Midbrain (tissue), 1 donor: Measurements from ENCODE around the gene ST8SIA1.

Experiments
- DNase-seq: peaks from one replicate; lab custom pipeline; 2025; lab: John Stamatoyannopoulos, UW

Gene ST8SIA1

GRCh38 chr12:22283508-22283907 is 51.0 kb downstream of the ST8SIA1 start:
- no peak for DNase-seq

GRCh38 chr12:22283006-22283506 is 51.5 kb downstream of the ST8SIA1 start:
- no peak for DNase-seq

GRCh38 chr12:22282283-22282682 is 52.2 kb downstream of the ST8SIA1 start:
- DNase-seq: no peak

- DNase-seq: no peak
These were observed 57.6 kb downstream of the ST8SIA1 start for GRCh38 chr12:22276867-22277266.

GRCh38 chr12:22276313-22276712 is 58.2 kb downstream of the ST8SIA1 start:
- no peak for DNase-seq

GRCh38 chr12:22275843-22276242 is 58.7 kb downstream of the ST8SIA1 start:
- DNase-seq: no peak

- no peak for DNase-seq
These were observed 62.0 kb downstream of the ST8SIA1 start for GRCh38 chr12:22272335-22273151.

GRCh38 chr12:22271023-22271422 is 63.5 kb downstream of the ST8SIA1 start:
- DNase-seq: no peak

GRCh38 chr12:22268973-22269372 is 65.5 kb downstream of the ST8SIA1 start:
- no peak for DNase-seq

GRCh38 chr12:22268406-22268805 is 66.1 kb downstream of the ST8SIA1 start:
- DNase-seq: no peak

GRCh38 chr12:22266101-22266500 is 68.4 kb downstream of the ST8SIA1 start:
- no peak for DNase-seq

- DNase-seq: no peak
These were observed 70.1 kb downstream of the ST8SIA1 start for GRCh38 chr12:22264380-22264779.

GRCh38 chr12:22262309-22262708 is 72.2 kb downstream of the ST8SIA1 start:
- no peak for DNase-seq

GRCh38 chr12:22257100-22257499 is 77.4 kb downstream of the ST8SIA1 start:
- no peak for DNase-seq

GRCh38 chr12:22256605-22257004 is 77.9 kb downstream of the ST8SIA1 start:
- no peak for DNase-seq

GRCh38 chr12:22256041-22256441 is 78.5 kb downstream of the ST8SIA1 start:
- DNase-seq: peak; percentile 31

GRCh38 chr12:22255097-22255496 is 79.4 kb downstream of the ST8SIA1 start:
- DNase-seq: peak; percentile 41

GRCh38 chr12:22254478-22254877 is 80.0 kb downstream of the ST8SIA1 start:
- DNase-seq: no peak

GRCh38 chr12:22252057-22252456 is 82.5 kb downstream of the ST8SIA1 start:
- DNase-seq: no peak

GRCh38 chr12:22250762-22251161 is 83.7 kb downstream of the ST8SIA1 start:
- DNase-seq: no peak

GRCh38 chr12:22248571-22249115 is 85.9 kb downstream of the ST8SIA1 start:
- DNase-seq: no peak

- DNase-seq: no peak
These were observed 86.4 kb downstream of the ST8SIA1 start for GRCh38 chr12:22248121-22248520.

- DNase-seq: no peak
These were observed 88.2 kb downstream of the ST8SIA1 start for GRCh38 chr12:22246217-22246846.
